ENCODE measurements around the gene ASCL3.

ASCL3 gene

GRCh38 chr11:8928981-8929615 is 13.7 kb downstream of the ASCL3 start:
- no peak for FAIRE-seq
- DNase-seq (ENCODE audit: insufficient read length, low spot score) = no peak
- TF ChIP-seq SPI1 (IDR thresholded peaks at IDR 0.05; ENCODE audit: low read depth, low read length) = no peak
- no peak for TF ChIP-seq POLR2A (IDR thresholded peaks at IDR 0.05; ENCODE audit: low read depth, low read length)
- no peak for TF ChIP-seq POLR2AphosphoS5 (IDR thresholded peaks at IDR 0.05; ENCODE audit: low read depth, low read length)
- no peak for TF ChIP-seq TAF1 (IDR thresholded peaks at IDR 0.05; ENCODE audit: low read depth, low read length)
- no peak for TF ChIP-seq PAX5 (IDR thresholded peaks at IDR 0.05; ENCODE audit: insufficient read depth, low read length, severe bottlenecking)
- TF ChIP-seq POU2F2 (IDR thresholded peaks at IDR 0.05; ENCODE audit: low read depth, low read length) = no peak

DNA sequence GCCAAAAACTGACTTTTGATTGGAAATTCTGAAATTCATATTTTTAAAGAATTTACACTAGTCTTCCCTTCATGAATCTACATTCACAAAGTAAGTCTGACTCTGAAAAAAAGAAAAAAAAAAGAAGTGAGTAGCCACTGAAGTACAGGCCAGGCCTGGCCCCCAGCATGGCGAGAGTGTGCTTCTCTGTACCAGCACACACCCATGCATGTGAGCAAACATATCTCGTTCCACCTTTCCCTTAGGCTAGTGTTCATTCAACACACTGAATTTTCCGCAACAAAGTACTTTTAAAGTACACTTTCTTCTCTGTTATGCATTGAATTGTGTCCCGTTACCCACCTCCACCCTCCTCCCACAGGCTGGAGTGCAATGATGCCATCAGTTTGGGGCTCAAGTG is 14.6 kb downstream of the ASCL3 start:
- no peak for TF ChIP-seq PAX5 (IDR thresholded peaks at IDR 0.05; ENCODE audit: insufficient read depth, low read length, severe bottlenecking)
- DNase-seq (ENCODE audit: insufficient read length, low spot score) (no peak), FAIRE-seq (no peak)

DNA sequence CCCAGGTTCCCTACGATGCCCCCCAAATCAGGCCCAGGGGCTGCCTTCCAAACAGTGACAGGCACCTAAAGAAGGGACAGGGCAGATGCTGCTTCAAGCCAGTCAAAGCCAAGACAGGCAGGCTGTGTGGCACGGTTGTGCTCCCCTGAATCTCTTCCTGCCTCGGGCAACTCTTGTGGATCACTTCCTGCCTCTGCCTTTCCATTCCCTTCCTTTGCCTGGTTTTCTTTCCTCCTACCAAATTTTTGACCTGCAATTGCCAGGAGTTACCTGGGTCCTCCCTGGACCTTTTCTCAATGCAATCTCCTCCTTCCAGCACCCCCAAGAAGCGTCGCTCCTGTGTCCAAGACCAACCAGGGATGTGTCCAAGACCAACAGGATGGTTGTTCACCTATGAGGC is 15.6 kb downstream of the ASCL3 start:
- no peak for DNase-seq (ENCODE audit: insufficient read length, low spot score)
- TF ChIP-seq SPI1 (IDR thresholded peaks at IDR 0.05; ENCODE audit: low read depth, low read length) = no peak
- no peak for TF ChIP-seq POLR2AphosphoS5 (IDR thresholded peaks at IDR 0.05; ENCODE audit: low read depth, low read length)
- no peak for TF ChIP-seq POU2F2 (IDR thresholded peaks at IDR 0.05; ENCODE audit: low read depth, low read length)
- TF ChIP-seq PAX5 (IDR thresholded peaks at IDR 0.05; ENCODE audit: insufficient read depth, low read length, severe bottlenecking) = no peak
- no peak for TF ChIP-seq POLR2A (IDR thresholded peaks at IDR 0.05; ENCODE audit: low read depth, low read length)
- TF ChIP-seq TAF1 (IDR thresholded peaks at IDR 0.05; ENCODE audit: low read depth, low read length) = no peak
- no peak for FAIRE-seq

DNA sequence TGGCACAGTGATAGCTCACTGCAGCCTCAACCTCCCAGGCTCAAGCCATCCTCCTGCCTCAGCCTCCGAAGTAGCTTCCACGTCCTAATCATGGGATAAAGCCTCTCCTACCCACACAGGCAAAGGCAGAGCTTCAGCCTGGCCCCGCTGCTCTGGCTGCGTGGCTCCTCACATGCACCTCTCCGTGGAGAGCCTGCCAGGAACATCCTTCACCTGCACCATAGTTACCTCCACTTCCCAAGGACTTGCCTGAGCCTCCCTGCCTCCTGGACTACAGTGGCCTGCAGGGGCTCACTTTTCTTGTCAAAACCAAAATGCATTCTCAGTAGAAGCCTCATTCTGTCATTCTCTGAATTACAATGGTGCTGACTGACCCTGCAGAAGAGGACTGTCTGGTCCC is 16.6 kb downstream of the ASCL3 start:
- no peak for TF ChIP-seq POU2F2 (IDR thresholded peaks at IDR 0.05; ENCODE audit: low read depth, low read length)
- FAIRE-seq (no peak), DNase-seq (ENCODE audit: insufficient read length, low spot score) (no peak)

- no peak for TF ChIP-seq SPI1 (IDR thresholded peaks at IDR 0.05; ENCODE audit: low read depth, low read length)
- TF ChIP-seq POLR2A (IDR thresholded peaks at IDR 0.05; ENCODE audit: low read depth, low read length) = no peak
- TF ChIP-seq TAF1 (IDR thresholded peaks at IDR 0.05; ENCODE audit: low read depth, low read length) = no peak
- no peak for TF ChIP-seq POU2F2 (IDR thresholded peaks at IDR 0.05; ENCODE audit: low read depth, low read length)
- no peak for TF ChIP-seq POLR2AphosphoS5 (IDR thresholded peaks at IDR 0.05; ENCODE audit: low read depth, low read length)
- no peak for TF ChIP-seq PAX5 (IDR thresholded peaks at IDR 0.05; ENCODE audit: insufficient read depth, low read length, severe bottlenecking)
Observed at GRCh38 chr11:8925711-8926110, 17.1 kb downstream of the ASCL3 start.

DNA sequence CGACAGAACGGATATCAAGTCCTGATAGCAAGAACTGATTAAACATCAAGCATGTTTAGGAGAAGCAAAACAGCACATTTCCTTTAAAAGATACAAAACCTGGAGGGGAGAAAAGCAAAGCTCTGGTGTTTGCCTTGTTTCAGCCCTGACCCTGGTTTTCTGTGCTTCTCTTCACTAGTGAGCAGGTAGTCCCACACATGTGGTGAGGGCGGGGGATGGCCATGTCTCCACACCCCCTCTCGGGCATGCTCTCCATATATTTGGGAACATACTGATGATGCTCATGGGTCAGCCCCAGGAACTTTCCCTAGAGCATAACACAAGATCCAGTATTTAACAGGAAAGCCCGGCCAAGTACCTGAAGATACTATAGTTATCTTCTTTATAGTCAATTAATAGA is 20.1 kb downstream of the ASCL3 start:
- DNase-seq (ENCODE audit: insufficient read length, low spot score) (no peak), FAIRE-seq (no peak)
- TF ChIP-seq SPI1 (IDR thresholded peaks at IDR 0.05; ENCODE audit: low read depth, low read length) (no peak), POLR2A (IDR thresholded peaks at IDR 0.05; ENCODE audit: low read depth, low read length) (no peak), POU2F2 (IDR thresholded peaks at IDR 0.05; ENCODE audit: low read depth, low read length) (no peak), TAF1 (IDR thresholded peaks at IDR 0.05; ENCODE audit: low read depth, low read length) (no peak), PAX5 (IDR thresholded peaks at IDR 0.05; ENCODE audit: insufficient read depth, low read length, severe bottlenecking) (no peak), POLR2AphosphoS5 (IDR thresholded peaks at IDR 0.05; ENCODE audit: low read depth, low read length) (no peak)

More at GRCh38 chr11:8925711-8926110, 17.1 kb downstream of the ASCL3 start:
- DNase-seq (ENCODE audit: insufficient read length, low spot score) (no peak), FAIRE-seq (no peak)

DNA sequence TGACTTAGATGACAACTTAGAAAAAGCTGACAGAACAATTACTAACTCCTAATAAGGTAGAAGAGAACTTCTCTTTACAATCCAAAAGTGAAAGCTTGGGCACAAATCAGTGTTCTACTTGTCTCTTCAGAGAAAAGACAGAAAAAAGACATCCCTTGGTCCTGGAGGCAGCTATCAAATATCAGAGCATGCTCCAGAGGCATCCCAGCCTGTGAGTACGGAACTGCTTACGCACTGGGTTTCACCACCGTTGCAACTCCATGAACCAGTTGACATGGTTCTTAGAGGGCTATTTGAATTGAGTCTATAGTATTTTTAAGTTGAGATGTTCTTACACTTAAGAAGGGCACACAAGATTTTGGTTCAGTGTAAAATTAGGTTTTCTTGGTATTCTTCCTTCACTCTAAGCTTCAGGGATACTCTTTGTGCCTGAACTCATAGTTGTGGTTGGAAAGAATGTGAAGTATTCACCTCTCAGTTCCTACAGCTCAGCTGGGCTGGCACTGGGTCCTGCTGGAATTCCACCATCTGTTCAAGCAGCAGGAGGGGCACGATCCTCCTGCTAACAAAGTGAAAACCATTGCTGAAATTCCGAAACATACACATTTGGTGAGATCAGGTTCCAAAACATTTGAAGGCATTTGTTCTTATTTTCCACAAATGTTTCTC is 25.5 kb downstream of the ASCL3 start:
- DNase-seq (ENCODE audit: insufficient read length, low spot score) (no peak), FAIRE-seq (no peak)
- TF ChIP-seq POLR2AphosphoS5 (IDR thresholded peaks at IDR 0.05; ENCODE audit: low read depth, low read length) (no peak), SPI1 (IDR thresholded peaks at IDR 0.05; ENCODE audit: low read depth, low read length) (no peak), TAF1 (IDR thresholded peaks at IDR 0.05; ENCODE audit: low read depth, low read length) (no peak), POLR2A (IDR thresholded peaks at IDR 0.05; ENCODE audit: low read depth, low read length) (no peak), POU2F2 (IDR thresholded peaks at IDR 0.05; ENCODE audit: low read depth, low read length) (no peak), PAX5 (IDR thresholded peaks at IDR 0.05; ENCODE audit: insufficient read depth, low read length, severe bottlenecking) (no peak)

DNA sequence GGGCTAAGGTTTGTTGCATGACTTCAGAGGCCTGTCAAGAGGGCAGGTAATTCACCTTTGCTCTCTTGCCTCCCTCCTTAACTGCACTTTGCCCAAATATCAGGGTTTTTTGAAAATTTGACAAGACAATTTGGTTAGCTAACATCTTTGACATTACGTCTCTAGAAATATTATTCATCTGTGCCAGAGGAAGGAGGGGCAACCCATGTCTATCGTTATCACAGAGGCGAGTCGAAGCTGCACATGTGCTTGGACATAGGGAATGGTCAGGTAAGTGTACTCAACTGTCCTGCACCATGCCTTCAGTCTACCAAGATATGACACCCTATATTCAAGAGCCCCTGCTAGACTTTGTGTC is 28.2 kb downstream of the ASCL3 start:
- TF ChIP-seq PAX5 (IDR thresholded peaks at IDR 0.05; ENCODE audit: insufficient read depth, low read length, severe bottlenecking) = no peak
- no peak for TF ChIP-seq POU2F2 (IDR thresholded peaks at IDR 0.05; ENCODE audit: low read depth, low read length)
- peak; percentile 31 for FAIRE-seq
- no peak for DNase-seq (ENCODE audit: insufficient read length, low spot score)

DNA sequence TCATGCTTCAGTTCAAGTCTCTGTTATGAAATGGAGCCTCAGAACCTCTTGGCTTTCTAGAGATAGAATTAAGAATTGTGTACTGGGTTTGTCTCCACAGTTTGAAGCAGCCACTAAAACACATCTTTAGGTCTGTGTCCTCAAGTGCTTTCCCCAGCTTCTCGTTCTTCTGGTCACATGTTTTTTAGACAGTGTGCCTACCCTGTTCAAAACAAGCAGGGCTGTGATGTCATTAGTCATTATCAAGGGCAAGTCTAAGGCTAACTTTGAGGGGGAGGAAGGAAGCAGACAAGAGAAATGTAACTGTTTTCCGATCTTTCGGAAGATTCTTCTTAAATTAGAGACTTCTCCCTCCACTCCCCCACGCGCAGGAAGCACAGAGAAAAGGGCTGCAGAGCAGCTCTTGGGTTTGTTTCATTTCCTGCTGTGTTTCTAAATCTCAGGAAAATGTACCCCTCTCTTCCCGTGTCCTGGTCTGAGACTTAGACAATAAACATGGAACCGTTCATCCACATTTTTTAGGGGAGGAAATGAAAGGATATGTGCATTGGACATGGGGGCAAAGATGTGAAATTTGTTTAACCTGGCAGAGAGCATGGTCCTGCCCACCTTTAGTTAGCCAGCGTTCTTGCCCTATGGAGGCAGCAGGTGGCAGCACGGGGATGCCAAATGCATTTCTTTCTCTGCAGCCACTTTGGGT is 28.7 kb downstream of the ASCL3 start:
- TF ChIP-seq POLR2AphosphoS5 (IDR thresholded peaks at IDR 0.05; ENCODE audit: low read depth, low read length) (no peak), PAX5 (IDR thresholded peaks at IDR 0.05; ENCODE audit: insufficient read depth, low read length, severe bottlenecking) (no peak), POU2F2 (IDR thresholded peaks at IDR 0.05; ENCODE audit: low read depth, low read length) (peak; percentile 24; the same call in 1 of the 2 replicates)
- DNase-seq (ENCODE audit: insufficient read length, low spot score) (no peak), FAIRE-seq (peak; percentile 91)

Measured in GM12891 (cell line).